ENCODE measurements around the gene TEKTIP1.
"Not testable (repeated sequence)": the region's sequence is repeated elsewhere in the genome, so short reads cannot be mapped to it uniquely, and the experiment has no call there.

Gene TEKTIP1

GRCh38 chr19:3524078-3524842, 14.7 kb upstream of the TEKTIP1 start:
- DNase-seq = no peak

GRCh38 chr19:3524904-3525451, 14.0 kb upstream of the TEKTIP1 start:
- DNase-seq = no peak

GRCh38 chr19:3526507-3527237, 12.3 kb upstream of the TEKTIP1 start:
- no peak for DNase-seq

GRCh38 chr19:3527238-3527910, 11.6 kb upstream of the TEKTIP1 start:
- DNase-seq = no peak

GRCh38 chr19:3528080-3528479, 10.9 kb upstream of the TEKTIP1 start:
- DNase-seq = no peak

- no peak for DNase-seq
These were observed 10.3 kb upstream of the TEKTIP1 start for GRCh38 chr19:3528539-3529211.

GRCh38 chr19:3529299-3529698, 9.7 kb upstream of the TEKTIP1 start:
- not testable (repeated sequence) for DNase-seq

GRCh38 chr19:3530389-3530788, 8.6 kb upstream of the TEKTIP1 start:
- DNase-seq = no peak

GRCh38 chr19:3531716-3532115, 7.3 kb upstream of the TEKTIP1 start:
- DNase-seq = no peak

GRCh38 chr19:3532154-3532786, 6.7 kb upstream of the TEKTIP1 start:
- DNase-seq = no peak

- no peak for DNase-seq
These were observed 5.9 kb upstream of the TEKTIP1 start for GRCh38 chr19:3533033-3533432.

- no peak for DNase-seq
These were observed 5.3 kb upstream of the TEKTIP1 start for GRCh38 chr19:3533563-3534216.

GRCh38 chr19:3534375-3535234, 4.4 kb upstream of the TEKTIP1 start:
- no peak for DNase-seq

- no peak for DNase-seq
These were observed 3.8 kb upstream of the TEKTIP1 start for GRCh38 chr19:3535235-3535535.

- DNase-seq = no peak
These were observed 3.4 kb upstream of the TEKTIP1 start for GRCh38 chr19:3535563-3535965.

GRCh38 chr19:3535981-3536380, 3.0 kb upstream of the TEKTIP1 start:
- no peak for DNase-seq

GRCh38 chr19:3536429-3537100, 2.4 kb upstream of the TEKTIP1 start:
- DNase-seq = no peak

GRCh38 chr19:3537101-3537437, 1.9 kb upstream of the TEKTIP1 start:
- DNase-seq = no peak

- DNase-seq = no peak
These were observed 1.3 kb upstream of the TEKTIP1 start for GRCh38 chr19:3537438-3538240.

Data from CD4-positive, alpha-beta T cell treated with Interleukin-12 subunit alpha and Interleukin-12 subunit beta, for 1 hour (primary cell).